ENCODE measurements around the gene LRRC38. TPM values are rescaled to one million over a fixed set of nuclear protein-coding genes. Genes with fewer than 3 reads are reported as not detected.

Gene LRRC38
- total and polyA plus RNA-seq, 2 of the 8 experiments (the other 6 are each of a cell fraction or from before 2014, with no cell fraction given) = 0.17 to 0.63 TPM

GRCh38 chr1:13516606-13517005 is 2.8 kb upstream of the LRRC38 start:
- H3K4me2 ChIP-seq (ENCODE audit: insufficient read depth in 1 of 2, low read depth in 2 of 2, low read length in 2 of 2) = no peak overlapping the region
- H2AFZ ChIP-seq (ENCODE audit: low read length) = no peak overlapping the region
- ChIA-PET CTCF (ENCODE audit: partially characterized antibody) (interaction anchor here (0.6 to 2.5 kb wide), 14 partner anchors 10 to 209 kb away, joined by 3 to 16 read pairs (median 3); no protein-coding TSS in a partner anchor), POLR2A (ENCODE audit: partially characterized antibody) (no interaction called here)
- peaks cover 23 to 61% (median 45%) of the 10 kb centered on the region in 4 experiments for H3K27me3 ChIP-seq (replicated peaks in 1 of 4; ENCODE audit: control insufficient read depth in 3 of 4, extremely low read depth in 1 of 4, insufficient read depth in 3 of 4, low read length in 3 of 4)
- H2BK5ac ChIP-seq (ENCODE audit: low read depth, low read length) = no peak overlapping the region
- H3K4me1 ChIP-seq (replicated peaks in 1 of 4; ENCODE audit: control insufficient read depth in 3 of 4, insufficient read depth in 4 of 4, low read length in 3 of 4) = peaks cover 0 to 8% (median 3%) of the 10 kb centered on the region in 4 experiments; a peak in 4 of 7 replicates
- H2BK120ac ChIP-seq (replicated peaks; ENCODE audit: low read depth, low read length) = no peak overlapping the region
- no peak overlapping the region for H2AK5ac ChIP-seq (ENCODE audit: low read depth, low read length)
- FAIRE-seq = no peak
- no peak overlapping the region for H3K4me3 ChIP-seq (ENCODE audit: extremely low read depth in 1 of 4, insufficient read depth in 2 of 4, low read depth in 3 of 4, low read length in 4 of 4)
- H4K20me1 ChIP-seq (replicated peaks in 1 of 2; ENCODE audit: control insufficient read depth in 1 of 2, insufficient read depth in 2 of 2, low read length in 2 of 2) = peaks cover 0 to 5% of the 10 kb centered on the region in 2 experiments
- H3K56ac ChIP-seq (replicated peaks; ENCODE audit: insufficient read length, low read depth, low read length) = no peak overlapping the region
- no peaks in the 10 kb centered on the region for H3K36me3 ChIP-seq (ENCODE audit: control insufficient read depth in 2 of 4, insufficient read depth in 4 of 4, low read length in 3 of 4)
- H3K9ac ChIP-seq (replicated peaks in 1 of 4; ENCODE audit: extremely low read depth in 1 of 4, low read depth in 3 of 4, low read length in 3 of 4) = no peak overlapping the region
- H3K27ac ChIP-seq (ENCODE audit: low read depth, low read length) = no peak overlapping the region
- no peaks in the 10 kb centered on the region for H3K79me1 ChIP-seq (ENCODE audit: low read depth, low read length)
- no peak for DNase-seq (ENCODE audit: low read depth in 1 of 2, low spot score in 2 of 2)
- peaks cover 6% of the 10 kb centered on the region for H3K23me2 ChIP-seq (ENCODE audit: low read depth, low read length)
- H3K14ac ChIP-seq (ENCODE audit: insufficient read length) = no peak overlapping the region
- H3K4ac ChIP-seq (replicated peaks; ENCODE audit: insufficient read length, low read depth, low read length) = no peak overlapping the region
- no peak for TF ChIP-seq CREB1 (IDR thresholded peaks at IDR 0.05)
- no peak for TF ChIP-seq PHF8 (conservative IDR thresholded peaks at IDR 0.05; ENCODE audit: low read depth, low read length)
- TF ChIP-seq TAF1 (IDR thresholded peaks at IDR 0.05; ENCODE audit: low read depth, low read length) = no peak
- no peak for TF ChIP-seq MAX (IDR thresholded peaks at IDR 0.05)
- no peak for TF ChIP-seq JUND (IDR thresholded peaks at IDR 0.05; ENCODE audit: low read length)
- TF ChIP-seq TAF7 (optimal IDR thresholded peaks at IDR 0.05; ENCODE audit: borderline replicate concordance, low read depth, low read length) = no peak
- no peak for TF ChIP-seq BACH1 (IDR thresholded peaks at IDR 0.05; ENCODE audit: low read length)
- no peak for TF ChIP-seq CHD1 (IDR thresholded peaks at IDR 0.05; ENCODE audit: low read depth, low read length)
- no peak for TF ChIP-seq POU5F1 (IDR thresholded peaks at IDR 0.05; ENCODE audit: low read depth, low read length)
- no peak for TF ChIP-seq RAD21 (IDR thresholded peaks at IDR 0.05 in 1 of 2, conservative IDR thresholded peaks at IDR 0.05 in 1 of 2; ENCODE audit: low read depth in 2 of 2, low read length in 2 of 2)
- no peak for TF ChIP-seq USF2 (IDR thresholded peaks at IDR 0.05; ENCODE audit: low read length)
- TF ChIP-seq GTF2F1 (IDR thresholded peaks at IDR 0.05; ENCODE audit: borderline replicate concordance, low read depth, low read length) = no peak
- no peak for TF ChIP-seq SP4 (IDR thresholded peaks at IDR 0.05; ENCODE audit: low read length)
- H4K8ac ChIP-seq (ENCODE audit: extremely low read depth, insufficient read depth, low read length) = no peak overlapping the region
- H2BK20ac ChIP-seq (ENCODE audit: low read length) = no peak overlapping the region
- H3K18ac ChIP-seq (ENCODE audit: extremely low read depth, low read length) = no peak overlapping the region
- peaks cover 0 to 4% of the 10 kb centered on the region in 2 experiments; a peak in 2 of 4 replicates for H3K9me3 ChIP-seq (ENCODE audit: insufficient read depth in 2 of 2, low read depth in 1 of 2, low read length in 1 of 2)
- no peak overlapping the region for H2BK12ac ChIP-seq (ENCODE audit: low read depth, low read length)
- WGBS, 2 experiments (ENCODE audit: extremely low coverage in 1 of 2, insufficient coverage in 1 of 2, insufficient read length in 1 of 2, insufficient replicate concordance in 2 of 2, low coverage in 1 of 2, low lambda C conversion rate in 2 of 2, missing lambda C conversion rate in 1 of 2) = 77% methylated on average over 10 of the region's 10 CpGs; no CpG with 5 or more reads in 1 of the 2 experiments
- H2BK15ac ChIP-seq (ENCODE audit: low read length) = no peak overlapping the region
- H3K23ac ChIP-seq (ENCODE audit: insufficient read length) = no peak overlapping the region
- no peaks in the 10 kb centered on the region for H3K79me2 ChIP-seq (ENCODE audit: control insufficient read depth in 1 of 2, insufficient read depth in 2 of 2, low read length in 2 of 2)
- no peak overlapping the region for H4K5ac ChIP-seq (ENCODE audit: insufficient read length, low read depth, low read length)
- H4K91ac ChIP-seq (replicated peaks; ENCODE audit: insufficient read length, low read length) = no peak overlapping the region
